ENCODE data around the gene GPX8.

GPX8 gene

DNA sequence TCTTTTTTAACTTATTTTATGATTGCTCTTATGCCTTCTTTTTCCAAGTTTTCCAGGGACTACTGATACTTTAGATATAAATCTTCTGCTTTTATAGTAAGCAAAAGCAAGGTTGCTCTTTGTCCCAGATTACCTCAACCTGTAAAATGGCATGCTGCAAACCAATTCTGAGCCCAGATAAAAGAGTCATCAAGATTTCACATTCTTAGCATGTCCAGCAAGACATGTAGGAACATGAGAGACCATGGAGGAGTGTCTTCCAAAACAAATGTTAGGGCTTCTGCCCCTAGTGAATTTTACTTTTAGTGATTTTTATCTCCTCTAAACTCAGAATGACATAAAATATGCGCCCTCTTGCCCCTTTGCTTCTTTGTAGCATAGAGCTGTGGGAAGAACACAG is 20.0 kb downstream of the GPX8 start:
- no peak overlapping the region for H3K23ac ChIP-seq (ENCODE audit: low read length in 2 of 2)
- WGBS, result 25% methylated on average over 1 of the region's 1 CpG
- H3K4me3 ChIP-seq (ENCODE audit: insufficient read depth in 1 of 2, low read depth in 1 of 2, low read length in 2 of 2), result no peak overlapping the region
- no peak overlapping the region for H2AFZ ChIP-seq (ENCODE audit: low read depth, low read length)
- no peak overlapping the region for H3K14ac ChIP-seq (ENCODE audit: low read length in 2 of 2)
- H2BK15ac ChIP-seq (ENCODE audit: low read depth, poor library complexity, severe bottlenecking), result no peak overlapping the region
- no peak overlapping the region for H4K8ac ChIP-seq (ENCODE audit: low read length)
- H3K9ac ChIP-seq (ENCODE audit: low read length), result no peak overlapping the region
- no peak overlapping the region for H3K27ac ChIP-seq (ENCODE audit: low read length, poor library complexity, severe bottlenecking)
- peaks cover 51 to 78% of the 10 kb centered on the region in 2 experiments for H3K27me3 ChIP-seq (ENCODE audit: control insufficient read depth in 1 of 2, insufficient read depth in 1 of 2, low read length in 2 of 2)
- H3K36me3 ChIP-seq (ENCODE audit: control insufficient read depth in 1 of 2, insufficient read depth in 2 of 2, low read depth in 1 of 2, low read length in 2 of 2), result no peaks in the 10 kb centered on the region
- no peak overlapping the region for H3K18ac ChIP-seq (ENCODE audit: low read depth in 1 of 2, low read length in 2 of 2)
- peaks cover 7% of the 10 kb centered on the region for H3K4me1 ChIP-seq (ENCODE audit: control insufficient read depth, insufficient read depth, low read depth, low read length)
- no peak overlapping the region for H2AK5ac ChIP-seq (ENCODE audit: low read length, severe bottlenecking)
- no peak overlapping the region for H3K4ac ChIP-seq (ENCODE audit: low read depth in 1 of 2, low read length in 2 of 2)
- no peak overlapping the region for H3K4me2 ChIP-seq (ENCODE audit: low read length, poor library complexity, severe bottlenecking)
- DNase-seq, result no peak
- no peak overlapping the region for H2BK120ac ChIP-seq (ENCODE audit: low read depth, low read length)
- H3K79me1 ChIP-seq (replicated peaks; ENCODE audit: low read length, poor library complexity, severe bottlenecking), result no peaks in the 10 kb centered on the region
- H4K91ac ChIP-seq (ENCODE audit: low read length), result no peak overlapping the region
- H3K9me3 ChIP-seq (ENCODE audit: control insufficient read depth, low read length), result no peaks in the 10 kb centered on the region
- no peak overlapping the region for H2BK5ac ChIP-seq (ENCODE audit: low read depth, low read length, poor library complexity, severe bottlenecking)
- no peak overlapping the region for H2BK12ac ChIP-seq (ENCODE audit: low read length in 2 of 2)

DNA sequence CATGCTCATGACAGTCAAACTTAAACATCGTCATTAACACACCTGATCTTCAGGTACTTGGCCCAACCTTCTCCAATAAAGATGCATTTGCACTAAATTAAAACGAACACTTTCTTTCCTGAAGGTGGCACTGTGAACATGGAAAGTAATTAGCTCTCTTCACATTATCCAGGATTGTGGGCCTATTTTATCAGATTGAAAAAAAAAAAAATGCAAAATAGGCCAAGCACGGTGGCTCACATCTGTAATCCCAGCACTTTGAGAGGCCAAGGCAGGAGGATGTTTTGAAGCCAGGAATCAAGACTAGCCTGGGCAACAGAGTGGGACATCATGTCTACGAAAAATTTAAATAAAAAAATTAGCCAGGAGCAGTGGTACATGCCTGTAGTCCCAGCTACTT is 27.4 kb downstream of the GPX8 start:
- Histone ChIP-seq H3K4me3 (ENCODE audit: insufficient read depth in 1 of 2, low read depth in 1 of 2, low read length in 2 of 2) (no peak overlapping the region), H3K36me3 (ENCODE audit: control insufficient read depth in 1 of 2, insufficient read depth in 2 of 2, low read depth in 1 of 2, low read length in 2 of 2) (no peaks in the 10 kb centered on the region), H3K27ac (ENCODE audit: low read length, poor library complexity, severe bottlenecking) (no peak overlapping the region), H3K14ac (ENCODE audit: low read length in 2 of 2) (no peak overlapping the region), H3K18ac (ENCODE audit: low read depth in 1 of 2, low read length in 2 of 2) (no peak overlapping the region), H2BK120ac (ENCODE audit: low read depth, low read length) (no peak overlapping the region), H3K9me3 (ENCODE audit: control insufficient read depth, low read length) (no peaks in the 10 kb centered on the region), H4K8ac (ENCODE audit: low read length) (no peak overlapping the region), H3K79me1 (replicated peaks; ENCODE audit: low read length, poor library complexity, severe bottlenecking) (no peaks in the 10 kb centered on the region), H3K4ac (ENCODE audit: low read depth in 1 of 2, low read length in 2 of 2) (no peak overlapping the region), H3K27me3 (ENCODE audit: control insufficient read depth in 1 of 2, insufficient read depth in 1 of 2, low read length in 2 of 2) (peaks cover 31 to 47% of the 10 kb centered on the region in 2 experiments), H3K4me2 (ENCODE audit: low read length, poor library complexity, severe bottlenecking) (no peak overlapping the region), H2BK5ac (ENCODE audit: low read depth, low read length, poor library complexity, severe bottlenecking) (no peak overlapping the region), H3K23ac (ENCODE audit: low read length in 2 of 2) (no peak overlapping the region), H3K4me1 (ENCODE audit: control insufficient read depth, insufficient read depth, low read depth, low read length) (no peaks in the 10 kb centered on the region), H2BK15ac (ENCODE audit: low read depth, poor library complexity, severe bottlenecking) (no peak overlapping the region), H2BK12ac (ENCODE audit: low read length in 2 of 2) (no peak overlapping the region), H2AFZ (ENCODE audit: low read depth, low read length) (no peak overlapping the region), H3K9ac (ENCODE audit: low read length) (no peak overlapping the region), H4K91ac (ENCODE audit: low read length) (no peak overlapping the region), H2AK5ac (ENCODE audit: low read length, severe bottlenecking) (no peak overlapping the region)
- peak; percentile 11 for DNase-seq
- 56% methylated on average over 2 of the region's 4 CpGs for WGBS

DNA sequence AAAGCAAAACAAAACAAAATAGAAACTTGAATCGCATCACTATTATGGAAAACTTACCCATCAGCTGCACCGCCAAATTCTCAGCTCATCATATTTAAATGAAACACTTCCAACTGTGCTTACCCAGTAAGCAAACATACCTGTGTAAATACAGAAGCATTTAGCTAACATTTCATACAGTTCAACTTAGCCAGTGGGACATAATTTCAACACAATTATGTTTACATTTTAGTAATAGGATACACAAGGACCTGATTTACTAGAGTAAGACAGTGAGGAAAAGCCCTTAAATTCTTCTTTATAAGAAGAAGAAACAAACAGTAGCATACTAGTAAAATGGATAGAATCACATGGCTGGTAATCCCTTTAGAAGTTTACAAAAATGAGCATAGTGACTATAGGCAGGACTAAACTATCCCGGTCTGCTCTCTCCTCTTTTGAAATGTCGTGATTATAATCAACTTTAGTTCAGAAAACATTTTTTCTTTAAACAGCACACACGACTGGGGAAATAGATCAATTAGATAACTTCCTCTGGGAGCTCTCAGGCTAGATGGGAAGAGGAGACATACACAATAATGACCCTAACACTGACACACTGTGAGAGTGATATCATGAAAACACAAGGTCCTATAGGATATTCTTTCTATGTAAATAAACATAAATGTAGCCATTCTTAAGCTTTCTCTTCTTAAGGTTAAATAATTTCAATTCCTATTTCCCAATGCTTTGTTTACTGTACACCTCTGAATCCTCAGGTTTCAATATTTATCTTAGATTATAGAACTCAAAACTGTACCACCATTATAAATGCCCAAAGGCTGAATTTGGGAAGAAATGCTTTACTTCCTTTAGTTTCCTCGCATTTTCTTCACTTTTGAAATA is 28.9 kb downstream of the GPX8 start:
- WGBS, result 68% methylated on average over 5 of the region's 6 CpGs
- Histone ChIP-seq H2BK15ac (ENCODE audit: low read depth, poor library complexity, severe bottlenecking) (no peak overlapping the region), H4K91ac (ENCODE audit: low read length) (no peak overlapping the region), H3K4me2 (ENCODE audit: low read length, poor library complexity, severe bottlenecking) (no peak overlapping the region), H2BK12ac (ENCODE audit: low read length in 2 of 2) (no peak overlapping the region), H2BK120ac (ENCODE audit: low read depth, low read length) (no peak overlapping the region), H3K9me3 (ENCODE audit: control insufficient read depth, low read length) (no peaks in the 10 kb centered on the region), H3K4me3 (ENCODE audit: insufficient read depth in 1 of 2, low read depth in 1 of 2, low read length in 2 of 2) (no peak overlapping the region), H3K4ac (ENCODE audit: low read depth in 1 of 2, low read length in 2 of 2) (no peak overlapping the region), H3K79me1 (replicated peaks; ENCODE audit: low read length, poor library complexity, severe bottlenecking) (no peaks in the 10 kb centered on the region), H3K23ac (ENCODE audit: low read length in 2 of 2) (no peak overlapping the region), H3K27me3 (ENCODE audit: control insufficient read depth in 1 of 2, insufficient read depth in 1 of 2, low read length in 2 of 2) (peaks cover 44 to 55% of the 10 kb centered on the region in 2 experiments), H3K27ac (ENCODE audit: low read length, poor library complexity, severe bottlenecking) (no peak overlapping the region), H3K36me3 (ENCODE audit: control insufficient read depth in 1 of 2, insufficient read depth in 2 of 2, low read depth in 1 of 2, low read length in 2 of 2) (no peaks in the 10 kb centered on the region), H3K4me1 (ENCODE audit: control insufficient read depth, insufficient read depth, low read depth, low read length) (no peaks in the 10 kb centered on the region), H3K9ac (ENCODE audit: low read length) (no peak overlapping the region), H2AK5ac (ENCODE audit: low read length, severe bottlenecking) (no peak overlapping the region), H2AFZ (ENCODE audit: low read depth, low read length) (no peak overlapping the region), H3K18ac (ENCODE audit: low read depth in 1 of 2, low read length in 2 of 2) (no peak overlapping the region), H2BK5ac (ENCODE audit: low read depth, low read length, poor library complexity, severe bottlenecking) (no peak overlapping the region), H3K14ac (ENCODE audit: low read length in 2 of 2) (no peak overlapping the region), H4K8ac (ENCODE audit: low read length) (no peak overlapping the region)
- no peak for DNase-seq

GRCh38 chr5:55191165-55191564 is 31.2 kb downstream of the GPX8 start:
- no peak for DNase-seq
- Histone ChIP-seq H4K91ac (ENCODE audit: low read length) (no peak overlapping the region), H2BK5ac (ENCODE audit: low read depth, low read length, poor library complexity, severe bottlenecking) (no peak overlapping the region), H2BK120ac (ENCODE audit: low read depth, low read length) (no peak overlapping the region), H3K18ac (ENCODE audit: low read depth in 1 of 2, low read length in 2 of 2) (no peak overlapping the region), H3K79me1 (replicated peaks; ENCODE audit: low read length, poor library complexity, severe bottlenecking) (no peaks in the 10 kb centered on the region), H3K27ac (ENCODE audit: low read length, poor library complexity, severe bottlenecking) (no peak overlapping the region), H4K8ac (ENCODE audit: low read length) (no peak overlapping the region), H3K9ac (ENCODE audit: low read length) (no peak overlapping the region), H3K36me3 (ENCODE audit: control insufficient read depth in 1 of 2, insufficient read depth in 2 of 2, low read depth in 1 of 2, low read length in 2 of 2) (no peaks in the 10 kb centered on the region), H2AK5ac (ENCODE audit: low read length, severe bottlenecking) (no peak overlapping the region), H2BK12ac (ENCODE audit: low read length in 2 of 2) (no peak overlapping the region), H3K27me3 (ENCODE audit: control insufficient read depth in 1 of 2, insufficient read depth in 1 of 2, low read length in 2 of 2) (peaks cover 37 to 55% of the 10 kb centered on the region in 2 experiments), H3K14ac (ENCODE audit: low read length in 2 of 2) (no peak overlapping the region), H3K4me3 (ENCODE audit: insufficient read depth in 1 of 2, low read depth in 1 of 2, low read length in 2 of 2) (no peak overlapping the region), H2BK15ac (ENCODE audit: low read depth, poor library complexity, severe bottlenecking) (no peak overlapping the region), H3K4me2 (ENCODE audit: low read length, poor library complexity, severe bottlenecking) (no peak overlapping the region), H3K9me3 (ENCODE audit: control insufficient read depth, low read length) (no peaks in the 10 kb centered on the region), H3K4me1 (ENCODE audit: control insufficient read depth, insufficient read depth, low read depth, low read length) (no peaks in the 10 kb centered on the region), H2AFZ (ENCODE audit: low read depth, low read length) (no peak overlapping the region), H3K4ac (ENCODE audit: low read depth in 1 of 2, low read length in 2 of 2) (no peak overlapping the region), H3K23ac (ENCODE audit: low read length in 2 of 2) (no peak overlapping the region)
- no CpG with 5 or more reads among the region's 2 CpGs for WGBS

Measured in mesenchymal stem cell (in vitro differentiated cells and primary cell).